IMR-90 (cell line): ENCODE measurements around the gene TEX44.

Source experiments
- POLR2A ChIP-seq: IDR thresholded peaks from 2 replicates; pipeline ENCODE4 v1.6.1; 2012; ENCODE audit warnings: mild to moderate bottlenecking, low read depth, low read length
- TF ChIP-seq, protein P1 (sequence below): conservative IDR thresholded peaks from 2 replicates; pipeline ENCODE4 v1.5.1; 2012; ENCODE audit warnings: mild to moderate bottlenecking, low read depth, low read length, improper control_type of control experiment
- TF ChIP-seq, protein P2 (sequence below): fragments of 150-350 bp; IDR thresholded peaks from 2 replicates; pipeline ENCODE4 v1.6.1; 2017; ENCODE audit warnings: mild to moderate bottlenecking, antibody characterized with exemption, low read length, low read depth

- TF ChIP-seq, protein P1, sequence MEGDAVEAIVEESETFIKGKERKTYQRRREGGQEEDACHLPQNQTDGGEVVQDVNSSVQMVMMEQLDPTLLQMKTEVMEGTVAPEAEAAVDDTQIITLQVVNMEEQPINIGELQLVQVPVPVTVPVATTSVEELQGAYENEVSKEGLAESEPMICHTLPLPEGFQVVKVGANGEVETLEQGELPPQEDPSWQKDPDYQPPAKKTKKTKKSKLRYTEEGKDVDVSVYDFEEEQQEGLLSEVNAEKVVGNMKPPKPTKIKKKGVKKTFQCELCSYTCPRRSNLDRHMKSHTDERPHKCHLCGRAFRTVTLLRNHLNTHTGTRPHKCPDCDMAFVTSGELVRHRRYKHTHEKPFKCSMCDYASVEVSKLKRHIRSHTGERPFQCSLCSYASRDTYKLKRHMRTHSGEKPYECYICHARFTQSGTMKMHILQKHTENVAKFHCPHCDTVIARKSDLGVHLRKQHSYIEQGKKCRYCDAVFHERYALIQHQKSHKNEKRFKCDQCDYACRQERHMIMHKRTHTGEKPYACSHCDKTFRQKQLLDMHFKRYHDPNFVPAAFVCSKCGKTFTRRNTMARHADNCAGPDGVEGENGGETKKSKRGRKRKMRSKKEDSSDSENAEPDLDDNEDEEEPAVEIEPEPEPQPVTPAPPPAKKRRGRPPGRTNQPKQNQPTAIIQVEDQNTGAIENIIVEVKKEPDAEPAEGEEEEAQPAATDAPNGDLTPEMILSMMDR = no peak
- TF ChIP-seq POLR2A = no peak
- TF ChIP-seq, protein P2, sequence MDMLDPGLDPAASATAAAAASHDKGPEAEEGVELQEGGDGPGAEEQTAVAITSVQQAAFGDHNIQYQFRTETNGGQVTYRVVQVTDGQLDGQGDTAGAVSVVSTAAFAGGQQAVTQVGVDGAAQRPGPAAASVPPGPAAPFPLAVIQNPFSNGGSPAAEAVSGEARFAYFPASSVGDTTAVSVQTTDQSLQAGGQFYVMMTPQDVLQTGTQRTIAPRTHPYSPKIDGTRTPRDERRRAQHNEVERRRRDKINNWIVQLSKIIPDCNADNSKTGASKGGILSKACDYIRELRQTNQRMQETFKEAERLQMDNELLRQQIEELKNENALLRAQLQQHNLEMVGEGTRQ = no peak
Measured at GRCh38 chr2:231615058-231615671, 22.5 kb downstream of the TEX44 start.
